HepG2 (cell line): ENCODE data around the gene RPAP2. TPM values are rescaled to one million over a fixed set of nuclear protein-coding genes. Genes with fewer than 3 reads are reported as not detected.

Experiments
- ATAC-seq: fragments of 200-7000 bp; cut with Tn5 transposase; 3 replicates; pipeline ENCODE4 v1.9.1; 2020; ENCODE audit warnings: mild to moderate bottlenecking, moderate library complexity
- BruUV-seq: library from RNA; stranded (reverse); fragments of 400-500 nt; replicated peaks from 2 replicates; lab custom pipeline; 2021; lab: Mats Ljungman, UMichigan
- CTCF ChIA-PET: fragments of 300-600 bp; formaldehyde crosslinking; extraction: SDS; loops from one replicate; lab custom pipeline; 2021; ENCODE audit warnings: low total read pairs, inconsistent platforms, low intra/inter-chr PET ratio; lab: Yijun Ruan, JAX
- POLR2A ChIA-PET: fragments of 350-600 bp; sonication (Branson Sonifier 250); formaldehyde crosslinking; loops from one replicate; lab custom pipeline; 2020; ENCODE audit warnings: antibody characterized with exemption, inconsistent platforms; lab: Yijun Ruan, JAX
- DNase-seq: peaks from one replicate; pipeline ENCODE4 v3.0.0-alpha.2; 2015; ENCODE audit warnings: low spot score
- FAIRE-seq: peaks from 3 replicates; lab custom pipeline; 2011; peaks lifted over from hg19 to GRCh38; lab: Jason Lieb, UNC
- H2AFZ ChIP-seq: one replicate; pipeline ENCODE4 v1.6.1; 2011; ENCODE audit warnings: low read length, inconsistent platforms
- H3K27ac ChIP-seq: fragments of 300-600 bp; 3 replicates; pipeline ENCODE4 v1.8.0; 2011; ENCODE audit warnings: mixed run types, mild to moderate bottlenecking, mixed read lengths, low read length, inconsistent platforms; ENCODE audit not compliant: insufficient read depth; ENCODE audit errors: extremely low read length
- H3K27me3 ChIP-seq, 2 experiments: fragments of 200-600 bp in 1 of 2; 2 replicates in 1 of 2; 3 replicates in 1 of 2; pipeline versions ENCODE4 v1.6.0 to v1.8.0; 2011; ENCODE audit warnings: low read length in 2 of 2, mild to moderate bottlenecking in 2 of 2, moderate library complexity in 2 of 2, inconsistent platforms in 1 of 2; ENCODE audit not compliant: insufficient read depth in 2 of 2, control insufficient read depth in 1 of 2
- H3K36me3 ChIP-seq, 2 experiments: fragments of 200-600 bp in 1 of 2; replicated peaks in 1 of 2; 2 replicates in 1 of 2; 3 replicates in 1 of 2; pipeline versions ENCODE4 v1.5.1 to v1.8.0; 2011; ENCODE audit warnings: low read length in 2 of 2, inconsistent platforms in 1 of 2; ENCODE audit not compliant: insufficient read depth in 2 of 2, control insufficient read depth in 1 of 2
- H3K4me1 ChIP-seq: 2 replicates; pipeline ENCODE4 v1.5.1; 2012; ENCODE audit warnings: low read length, inconsistent platforms; ENCODE audit not compliant: insufficient read depth
- H3K4me2 ChIP-seq: 2 replicates; pipeline ENCODE4 v1.6.0; 2011; ENCODE audit warnings: low read depth, low read length, inconsistent platforms
- H3K4me3 ChIP-seq, 3 experiments: fragments of 200-600 bp in 1 of 3; sonication (generic), shearing (Covaris generic) in 1 of 3; replicated peaks in 1 of 3; 2 replicates each; pipeline ENCODE4 v1.5.1; 2011 to 2016; ENCODE audit warnings: low read length in 3 of 3, inconsistent platforms in 2 of 3, low read depth in 2 of 3, mild to moderate bottlenecking in 2 of 3, control low read depth in 1 of 3, mixed read lengths in 1 of 3; ENCODE audit not compliant: insufficient read depth in 1 of 3
- H3K79me2 ChIP-seq: one replicate; pipeline ENCODE4 v1.6.1; 2011; ENCODE audit warnings: low read length, inconsistent platforms; ENCODE audit not compliant: insufficient read depth
- H3K9ac ChIP-seq: 2 replicates; pipeline ENCODE4 v1.6.0; 2011; ENCODE audit warnings: mild to moderate bottlenecking, low read depth, low read length, inconsistent platforms; ENCODE audit not compliant: insufficient read depth
- H3K9me3 ChIP-seq: 2 replicates; pipeline ENCODE4 v1.5.1; 2012; ENCODE audit warnings: mild to moderate bottlenecking, low read length
- H4K20me1 ChIP-seq: 2 replicates; pipeline ENCODE4 v1.6.0; 2011; ENCODE audit warnings: inconsistent platforms, mild to moderate bottlenecking, low read length, moderate library complexity; ENCODE audit not compliant: insufficient read depth
- BRD4 ChIP-seq: sonication (generic); formaldehyde crosslinking; IDR thresholded peaks from 2 replicates; pipeline ENCODE4 v1.4.0; 2020; ENCODE audit warnings: missing genetic modification reagents
- FOSL2 ChIP-seq: sonication (generic); formaldehyde crosslinking; IDR thresholded peaks from 2 replicates; pipeline ENCODE4 v1.4.0; 2020; ENCODE audit warnings: missing genetic modification reagents
- FOXA1 ChIP-seq, 2 experiments: fragments of 450-650 bp in 1 of 2; sonication (generic) in 1 of 2; formaldehyde crosslinking in 1 of 2; IDR thresholded peaks; 2 replicates each; pipeline versions ENCODE4 v1.4.0 to v1.6.1; 2016 to 2020; ENCODE audit warnings: missing genetic modification reagents in 1 of 2
- MTA3 ChIP-seq: sonication (generic); formaldehyde crosslinking; IDR thresholded peaks from 2 replicates; pipeline ENCODE4 v1.4.0; 2020; ENCODE audit warnings: missing genetic modification reagents
- ZNF124 ChIP-seq: sonication (generic); formaldehyde crosslinking; IDR thresholded peaks from 2 replicates; pipeline ENCODE4 v1.4.0; 2020; ENCODE audit warnings: missing genetic modification reagents
- ZNF253 ChIP-seq: sonication (generic); formaldehyde crosslinking; IDR thresholded peaks from 2 replicates; pipeline ENCODE4 v1.8.0; 2022; ENCODE audit warnings: mild to moderate bottlenecking, missing genetic modification reagents, borderline replicate concordance
- ZNF7 ChIP-seq: IDR thresholded peaks from 2 replicates; pipeline ENCODE4 v1.6.1; 2016; ENCODE audit warnings: missing biosample characterization, missing genetic modification reagents
- ZNF747 ChIP-seq: sonication (generic); formaldehyde crosslinking; IDR thresholded peaks from 2 replicates; pipeline ENCODE4 v1.8.1; 2023; ENCODE audit warnings: missing genetic modification reagents, mild to moderate bottlenecking, borderline replicate concordance
- ZNF768 ChIP-seq: sonication (generic); formaldehyde crosslinking; IDR thresholded peaks from 2 replicates; pipeline ENCODE4 v1.4.0; 2020; ENCODE audit warnings: missing genetic modification reagents
- ZNF780A ChIP-seq: sonication (generic); formaldehyde crosslinking; IDR thresholded peaks from 2 replicates; pipeline ENCODE4 v1.8.0; 2022; ENCODE audit warnings: mild to moderate bottlenecking, missing genetic modification reagents, moderate library complexity
- WGBS: methylation state at CpG from one replicate; pipeline ENCODE4 v1.1.6; 2017; ENCODE audit warnings: low lambda C conversion rate; 5-methylcytosine and 5-hydroxymethylcytosine counted together
- in situ Hi-C: cut with HindIII; loops from 2 replicates; pipeline ENCODE4 v1.10.0; 2017; ENCODE audit warnings: low pct_unique_long_range_greater_than_20kb; ENCODE audit not compliant: extremely low pct_ligation_motif_present
- intact Hi-C: fragments of 100-400 bp; cut with micrococcal nuclease; formaldehyde crosslinking; loops from one replicate; pipeline ENCODE4 v1.10.0; 2022; ENCODE audit not compliant: unreplicated experiment
- polyA plus RNA-seq, 8 experiments: library from polyadenylated mRNA; depleted of rRNA in 3 of 8; stranded (reverse) in 7 of 8; unstranded in 1 of 8; fragments of >200 nt; fragmentation: Illumina TruSeq in 4 of 8; extraction: Trizol in 4 of 8; gene quantifications; 2 replicates each; pipeline versions ENCODE4 v1.2.1 to v1.2.3, GENCODE V29; 2011 to 2016; ENCODE audit warnings: low read depth in 4 of 8, missing spikeins in 1 of 8, mixed read lengths in 1 of 8; ENCODE audit not compliant: insufficient read depth in 1 of 8
- total RNA-seq, 5 experiments: library from RNA; depleted of rRNA; stranded (reverse); fragments of >200 nt; fragmentation: Illumina TruSeq; extraction: Trizol; gene quantifications; 2 replicates each; pipeline ENCODE4 v1.2.3, GENCODE V29; 2016; ENCODE audit warnings: low read depth in 1 of 5
- TF ChIP-seq, protein P1 (sequence below): sonication (generic); formaldehyde crosslinking; IDR thresholded peaks from 2 replicates; pipeline ENCODE4 v1.4.0; 2020; ENCODE audit warnings: mild to moderate bottlenecking, missing genetic modification reagents, borderline replicate concordance

RPAP2 gene
- total and polyA plus RNA-seq, 2 of the 13 experiments (the other 11 are each of a cell fraction or from before 2014, with no cell fraction given), result 10.0 to 34.8 TPM

DNA sequence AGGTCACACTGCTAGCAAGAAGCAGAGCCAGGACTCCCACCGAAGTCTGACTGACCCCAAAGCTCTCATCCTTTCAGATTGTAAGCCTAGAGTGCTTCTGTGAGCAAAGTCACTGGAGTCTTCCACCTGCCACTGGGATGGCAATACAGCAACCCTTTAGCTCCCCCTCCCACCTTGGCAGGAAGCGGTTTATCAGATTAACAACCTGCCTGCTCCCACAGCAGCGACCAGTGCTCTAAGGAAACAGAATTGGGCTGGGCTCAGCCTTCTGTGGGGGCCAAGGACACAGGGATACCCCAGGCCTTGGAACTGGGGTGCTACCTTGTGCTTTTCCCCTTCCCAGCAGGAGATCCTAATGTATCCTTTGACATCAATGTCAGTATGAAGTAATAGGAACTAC, 111.8 kb downstream of the RPAP2 start:
- no peak overlapping the region for H3K27ac ChIP-seq
- H3K9ac ChIP-seq, result no peak overlapping the region
- no peaks in the 10 kb centered on the region for H3K27me3 ChIP-seq
- no peaks in the 10 kb centered on the region for H3K36me3 ChIP-seq
- DNase-seq (no peak), ATAC-seq (no peak)
- no TSS peak for BruUV-seq
- 6% methylated on average over 2 of the region's 3 CpGs for WGBS
- H2AFZ ChIP-seq, result no peak overlapping the region
- H3K9me3 ChIP-seq, result no peaks in the 10 kb centered on the region
- TF ChIP-seq BRD4 (CRISPR knock-in tag), result no peak
- TF ChIP-seq ZNF768 (CRISPR knock-in tag), result no peak
- no peak for TF ChIP-seq ZNF253
- TF ChIP-seq, protein P1, sequence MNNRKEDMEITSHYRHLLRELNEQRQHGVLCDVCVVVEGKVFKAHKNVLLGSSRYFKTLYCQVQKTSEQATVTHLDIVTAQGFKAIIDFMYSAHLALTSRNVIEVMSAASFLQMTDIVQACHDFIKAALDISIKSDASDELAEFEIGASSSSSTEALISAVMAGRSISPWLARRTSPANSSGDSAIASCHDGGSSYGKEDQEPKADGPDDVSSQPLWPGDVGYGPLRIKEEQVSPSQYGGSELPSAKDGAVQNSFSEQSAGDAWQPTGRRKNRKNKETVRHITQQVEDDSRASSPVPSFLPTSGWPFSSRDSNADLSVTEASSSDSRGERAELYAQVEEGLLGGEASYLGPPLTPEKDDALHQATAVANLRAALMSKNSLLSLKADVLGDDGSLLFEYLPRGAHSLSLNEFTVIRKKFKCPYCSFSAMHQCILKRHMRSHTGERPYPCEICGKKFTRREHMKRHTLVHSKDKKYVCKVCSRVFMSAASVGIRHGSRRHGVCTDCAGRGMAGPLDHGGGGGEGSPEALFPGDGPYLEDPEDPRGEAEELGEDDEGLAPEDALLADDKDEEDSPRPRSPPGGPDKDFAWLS (CRISPR knock-in tag), result no peak
- no peak for TF ChIP-seq ZNF780A
- TF ChIP-seq ZNF124 (CRISPR knock-in tag), result no peak
- TF ChIP-seq ZNF747, result no peak
- no peak for TF ChIP-seq MTA3 (CRISPR knock-in tag)
- TF ChIP-seq ZNF7, result no peak
- TF ChIP-seq, all 625 proteins: peak for 0
- intact Hi-C loops (no loop called here), in situ Hi-C loops (no loop called here)
- no peaks in the 10 kb centered on the region for H3K4me1 ChIP-seq
- ChIA-PET POLR2A (no interaction called here), CTCF (no interaction called here)
- H3K4me2 ChIP-seq, result no peak overlapping the region
- no peaks in the 10 kb centered on the region for H4K20me1 ChIP-seq
- FAIRE-seq, result no peak
- H3K79me2 ChIP-seq, result no peaks in the 10 kb centered on the region
- H3K4me3 ChIP-seq, result no peak overlapping the region

DNA sequence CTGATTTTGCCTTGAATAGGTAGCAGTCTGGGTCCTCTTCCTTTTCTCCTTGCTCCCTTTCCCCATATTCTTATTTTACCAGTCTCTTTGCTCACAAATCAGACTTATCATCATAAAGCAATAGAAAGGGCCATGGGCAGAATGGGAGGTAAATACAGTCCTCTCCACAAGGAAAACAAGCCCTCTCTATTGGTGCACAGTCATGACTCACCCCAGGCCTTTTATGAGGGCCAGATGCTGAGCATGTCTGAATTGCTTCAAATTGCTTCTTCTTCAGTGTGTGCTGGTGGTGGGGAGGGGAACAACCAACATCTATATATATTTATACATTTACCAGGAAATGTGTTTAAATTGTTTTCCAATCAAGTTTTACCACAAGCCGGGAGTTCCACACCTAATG, 112.7 kb downstream of the RPAP2 start:
- no peak overlapping the region for H3K4me2 ChIP-seq
- no peaks in the 10 kb centered on the region for H3K79me2 ChIP-seq
- DNase-seq (no peak), ATAC-seq (no peak; the same call in 2 of the 3 replicates), FAIRE-seq (no peak)
- ChIA-PET POLR2A (no interaction called here), CTCF (no interaction called here)
- H4K20me1 ChIP-seq, result no peaks in the 10 kb centered on the region
- in situ Hi-C loops, result no loop called here
- H3K4me1 ChIP-seq, result no peaks in the 10 kb centered on the region
- 44% methylated on average over 1 of the region's 1 CpG for WGBS
- H3K4me3 ChIP-seq, result no peak overlapping the region
- BruUV-seq, result no TSS peak
- no peak overlapping the region for H2AFZ ChIP-seq
- H3K27me3 ChIP-seq, result no peaks in the 10 kb centered on the region
- no peak overlapping the region for H3K9ac ChIP-seq
- TF ChIP-seq FOSL2 (0 out of 2 replicates have a peak, but pooled peaks have one; percentile 22), FOXA1 (IDR thresholded peaks at IDR 0.05) (no peak), FOXA1 (CRISPR knock-in tag; IDR thresholded peaks at IDR 0.05) (no peak)
- H3K9me3 ChIP-seq, result no peaks in the 10 kb centered on the region
- intact Hi-C loops, result no loop called here
- no peaks in the 10 kb centered on the region for H3K36me3 ChIP-seq
- H3K27ac ChIP-seq, result no peak overlapping the region
